Pancreas (tissue), 10 donors: ENCODE data around the gene FGF11. TPM values are rescaled to one million over a fixed set of nuclear protein-coding genes. Genes with fewer than 3 reads are reported as not detected.
"Not testable (repeated sequence)": the region's sequence is repeated elsewhere in the genome, so short reads cannot be mapped to it uniquely, and the experiment has no call there.

Experiments
- ATAC-seq, 4 donors: fragments of 200-7000 bp; cut with Tn5 transposase; one replicate each; pipeline versions ENCODE4 v1.8.0 to v1.9.1; 2020; ENCODE audit warnings: mild to moderate bottlenecking in 4 of 4, moderate library complexity in 4 of 4
- DNase-seq, 6 donors: peaks; one replicate each; pipeline ENCODE4 v3.0.0-alpha.2; 2020
- FAIRE-seq: peaks from 2 replicates; lab custom pipeline; 2012; peaks lifted over from hg19 to GRCh38; lab: Jason Lieb, UNC
- H3K27ac ChIP-seq, 4 donors: fragments of 200-600 bp; sonication (generic); 1 replicate in 3 of 4; 2 replicates in 1 of 4; pipeline versions ENCODE4 v1.5.0 to v1.8.0; 2020
- H3K27me3 ChIP-seq, 4 donors: fragments of 200-600 bp; one replicate each; pipeline ENCODE4 v1.8.0; 2021
- H3K36me3 ChIP-seq, 3 donors: fragments of 200-600 bp; sonication (generic) in 1 of 3; one replicate each; pipeline versions ENCODE4 v1.5.0 to v1.8.0; 2020 to 2021
- H3K4me1 ChIP-seq, 3 donors: fragments of 200-600 bp; one replicate each; pipeline ENCODE4 v1.8.0; 2021
- H3K4me3 ChIP-seq, 4 donors: fragments of 200-600 bp; sonication (generic) in 2 of 4; one replicate each; pipeline versions ENCODE4 v1.5.0 to v1.8.0; 2020 to 2021
- H3K9me3 ChIP-seq, 4 donors: fragments of 200-600 bp; one replicate each; pipeline ENCODE4 v1.8.0; 2021
- WGBS, 2 donors: extraction: QIAGEN DNeasy Blood & Tissue Kit; methylation state at CpG; one replicate each; pipeline ENCODE4 v1.1.7; 2013; 5-methylcytosine and 5-hydroxymethylcytosine counted together
- intact Hi-C, 3 donors: fragments of 100-400 bp; cut with DNase I; formaldehyde crosslinking; loops; one replicate each; pipeline versions ENCODE4 v1.11.1 to v1.14.2; 2022
- polyA plus RNA-seq, 2 donors: library from polyadenylated mRNA; stranded (reverse); fragments of 200-250 nt; gene quantifications; one replicate each; pipeline ENCODE4 v1.2.3, GENCODE V29; 2013
- total RNA-seq, 6 donors: library from RNA; stranded (reverse); fragmentation: NEBNext Ultra II Directional in 4 of 6; extraction: Animal tissue kit (Norgen Biotek cat#: 25700) in 4 of 6; gene quantifications; one replicate each; pipeline versions ENCODE4 v1.2.1 to v1.2.4, GENCODE V29; 2021 to 2023
- TF ChIP-seq, protein P1 (sequence below), 4 donors: fragments of 200-600 bp; sonication (generic) in 3 of 4; IDR thresholded peaks; one replicate each; pipeline versions ENCODE4 v1.5.0 to v1.8.0; 2021; ENCODE audit warnings: antibody characterized with exemption in 4 of 4
- donor health status: healthy with polysubstance abuse.
- donor health status: DM: no; HTN: no; CAD: no; lungs with moderate emphysema.
- donor health status: DM: no; HTN: no; CAD: no.
- donor health status: control.
- donor health status: control.
- donor health status: Bipolar disorder and iron deficiency.
- donor health status: DM: yes; HTN: yes; CAD: no.
- donor health status: DM: no; HTN: no; CAD: no.
- donor health status: DM: no; HTN: no; CAD: no.
- donor health status: DM: yes; HTN: yes; CAD: no.

FGF11 gene
- total and polyA plus RNA-seq, 8 donors = 0.09 to 1.1 (median 0.43) TPM

DNA sequence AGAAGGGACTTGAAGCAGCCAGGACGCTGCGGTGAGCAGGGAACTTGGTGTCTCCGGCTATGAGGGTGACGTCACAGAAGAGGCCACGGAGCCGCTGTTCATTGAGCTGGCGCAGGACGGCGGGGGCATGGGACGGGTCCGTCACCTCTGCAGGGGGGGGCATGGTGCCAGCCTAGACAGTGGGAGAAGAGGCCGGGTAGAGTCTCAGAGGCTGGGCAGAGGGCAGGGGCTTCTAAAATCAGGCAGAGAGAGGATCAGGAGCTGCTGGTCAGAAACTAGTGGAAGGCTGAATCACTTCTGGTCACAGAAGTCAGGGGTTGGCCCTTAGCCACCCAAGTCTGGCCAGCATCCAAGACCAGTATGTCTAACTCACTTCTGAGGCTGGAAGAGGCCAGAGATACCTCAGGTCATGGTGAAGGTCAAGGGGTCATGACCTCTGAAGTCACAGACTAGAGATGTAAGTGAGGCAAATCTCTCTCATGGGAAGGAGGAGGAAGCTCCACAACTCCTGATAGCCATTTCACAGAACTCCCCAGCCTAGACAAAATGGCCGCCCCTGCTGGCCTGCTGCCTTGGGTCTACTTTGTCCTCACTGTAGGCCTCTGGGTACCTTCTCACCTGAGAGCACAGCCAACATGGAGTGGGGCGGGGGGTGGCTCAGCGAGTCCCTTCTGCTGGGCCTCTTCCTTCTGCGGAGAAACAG, 27.5 kb downstream of the FGF11 start:
- Histone ChIP-seq H3K4me1 (peaks cover 19 to 24% (median 22%) of the 10 kb centered on the region in 3 donors), H3K9me3 (no peaks in the 10 kb centered on the region), H3K4me3 (no peak overlapping the region), H3K36me3 (peaks cover 0 to 25% (median 5%) of the 10 kb centered on the region in 3 donors), H3K27ac (peak overlapping the region in 3 of 4 donors; percentile 3 to 47 (median 30)), H3K27me3 (no peaks in the 10 kb centered on the region)
- no peak for FAIRE-seq
- ATAC-seq = peak in 2 of 4 donors; percentile 10 to 46
- peak in 3 of 6 donors; percentile 67 to 72 (median 70) for DNase-seq
- TF ChIP-seq, protein P1, sequence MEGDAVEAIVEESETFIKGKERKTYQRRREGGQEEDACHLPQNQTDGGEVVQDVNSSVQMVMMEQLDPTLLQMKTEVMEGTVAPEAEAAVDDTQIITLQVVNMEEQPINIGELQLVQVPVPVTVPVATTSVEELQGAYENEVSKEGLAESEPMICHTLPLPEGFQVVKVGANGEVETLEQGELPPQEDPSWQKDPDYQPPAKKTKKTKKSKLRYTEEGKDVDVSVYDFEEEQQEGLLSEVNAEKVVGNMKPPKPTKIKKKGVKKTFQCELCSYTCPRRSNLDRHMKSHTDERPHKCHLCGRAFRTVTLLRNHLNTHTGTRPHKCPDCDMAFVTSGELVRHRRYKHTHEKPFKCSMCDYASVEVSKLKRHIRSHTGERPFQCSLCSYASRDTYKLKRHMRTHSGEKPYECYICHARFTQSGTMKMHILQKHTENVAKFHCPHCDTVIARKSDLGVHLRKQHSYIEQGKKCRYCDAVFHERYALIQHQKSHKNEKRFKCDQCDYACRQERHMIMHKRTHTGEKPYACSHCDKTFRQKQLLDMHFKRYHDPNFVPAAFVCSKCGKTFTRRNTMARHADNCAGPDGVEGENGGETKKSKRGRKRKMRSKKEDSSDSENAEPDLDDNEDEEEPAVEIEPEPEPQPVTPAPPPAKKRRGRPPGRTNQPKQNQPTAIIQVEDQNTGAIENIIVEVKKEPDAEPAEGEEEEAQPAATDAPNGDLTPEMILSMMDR (IDR thresholded peaks at IDR 0.05) = no peak
- intact Hi-C loops = no loop called here
- WGBS, 2 donors = 84% methylated on average over 16 of the region's 16 CpGs

DNA sequence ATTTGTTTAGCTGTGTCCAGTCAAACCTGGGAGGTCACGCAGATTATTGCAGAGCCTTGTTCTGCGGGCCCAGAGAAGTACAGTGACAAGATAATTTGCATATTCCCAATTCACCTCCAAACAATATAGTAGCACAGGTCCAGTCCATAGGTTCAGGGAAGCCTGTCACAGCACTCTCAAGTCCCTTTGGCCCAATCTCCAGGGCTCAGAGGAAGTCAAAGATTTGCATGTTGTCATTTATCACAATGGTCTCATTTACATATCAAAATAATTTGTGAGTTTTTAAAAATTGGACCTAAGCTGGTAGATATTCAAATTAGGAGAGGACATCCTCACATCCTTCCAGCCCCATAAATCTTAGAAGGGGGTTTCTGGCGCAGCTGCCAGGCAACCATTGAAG, 28.2 kb downstream of the FGF11 start:
- intact Hi-C loops = no loop called here
- no peaks in the 10 kb centered on the region for H3K9me3 ChIP-seq
- peaks cover 0 to 19% (median 2%) of the 10 kb centered on the region in 3 donors for H3K36me3 ChIP-seq
- peak overlapping the region in 3 of 4 donors; percentile 3 to 47 (median 30) for H3K27ac ChIP-seq
- FAIRE-seq (no peak), DNase-seq (peak in 1 of 6 donors; percentile 31), ATAC-seq (no peak)
- no peaks in the 10 kb centered on the region for H3K27me3 ChIP-seq
- no peak overlapping the region for H3K4me3 ChIP-seq
- 80 to 82% methylated on average over 3 of the region's 3 CpGs for WGBS, 2 donors
- TF ChIP-seq, protein P1 (IDR thresholded peaks at IDR 0.05) = no peak
- H3K4me1 ChIP-seq = peaks cover 19 to 26% (median 23%) of the 10 kb centered on the region in 3 donors

DNA sequence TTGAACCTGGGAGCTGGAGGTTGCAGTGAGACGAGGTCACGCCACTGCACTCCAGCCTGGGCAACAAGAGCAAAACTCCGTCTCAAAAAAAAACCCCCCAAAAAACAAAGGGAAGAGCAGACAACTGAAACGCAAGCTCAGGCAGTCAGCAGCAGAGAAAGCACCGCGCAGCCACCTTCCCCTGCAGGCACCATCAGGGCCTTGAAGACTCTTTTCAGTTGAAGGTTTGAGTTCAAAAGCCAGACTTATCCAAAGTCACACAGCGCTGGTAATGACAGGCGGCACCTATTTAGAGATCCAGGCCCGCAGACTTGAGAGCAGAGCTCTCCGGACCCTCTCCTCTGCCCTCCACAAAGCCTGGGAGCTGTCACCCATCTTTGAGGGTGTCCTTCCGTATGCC, 29.0 kb downstream of the FGF11 start:
- no peak for ATAC-seq
- no peaks in the 10 kb centered on the region for H3K9me3 ChIP-seq
- H3K27me3 ChIP-seq = no peaks in the 10 kb centered on the region
- intact Hi-C loops = no loop called here
- no peak for FAIRE-seq
- H3K27ac ChIP-seq = no peak overlapping the region
- H3K4me3 ChIP-seq = no peak overlapping the region
- 90 to 96% methylated on average over 11 of the region's 11 CpGs for WGBS, 2 donors
- H3K36me3 ChIP-seq = peaks cover 0 to 13% (median 0%) of the 10 kb centered on the region in 3 donors
- peaks cover 19 to 26% (median 23%) of the 10 kb centered on the region in 3 donors for H3K4me1 ChIP-seq
- DNase-seq = no peak
- TF ChIP-seq, protein P1 (IDR thresholded peaks at IDR 0.05) = no peak

GRCh38 chr17:7468804-7469389, 29.6 kb downstream of the FGF11 start:
- Histone ChIP-seq H3K36me3 (peaks cover 0 to 7% (median 0%) of the 10 kb centered on the region in 3 donors), H3K27me3 (no peaks in the 10 kb centered on the region), H3K27ac (no peak overlapping the region), H3K4me1 (peaks cover 19 to 26% (median 23%) of the 10 kb centered on the region in 3 donors), H3K4me3 (no peak overlapping the region), H3K9me3 (no peaks in the 10 kb centered on the region)
- no peak for ATAC-seq
- intact Hi-C loops = no loop called here
- no peak for DNase-seq
- TF ChIP-seq, protein P1 (IDR thresholded peaks at IDR 0.05) = no peak
- WGBS, 2 donors = 76 to 77% methylated on average over 12 of the region's 12 CpGs
- no peak for FAIRE-seq

- H3K36me3 ChIP-seq, H3K27me3 ChIP-seq, FAIRE-seq, intact Hi-C loops, H3K4me3 ChIP-seq, ATAC-seq, H3K9me3 ChIP-seq, DNase-seq: not testable (repeated sequence)
- 96 to 97% methylated on average over 12 of the region's 12 CpGs for WGBS, 2 donors
- Histone ChIP-seq H3K27ac (peak overlapping the region in 3 of 4 donors; percentile 20 to 85 (median 82)), H3K4me1 (peaks cover 19 to 26% (median 23%) of the 10 kb centered on the region in 3 donors)
Measured at GRCh38 chr17:7469843-7470242, 30.5 kb downstream of the FGF11 start.

- H3K27me3 ChIP-seq, H3K4me3 ChIP-seq, H3K36me3 ChIP-seq, H3K9me3 ChIP-seq, intact Hi-C loops, FAIRE-seq: not testable (repeated sequence)
- peak in 4 of 6 donors; percentile 64 to 81 (median 72) for DNase-seq
- peak; percentile 84 to 93 (median 90) for ATAC-seq
- 35 to 41% methylated on average over 8 of the region's 8 CpGs for WGBS, 2 donors
- H3K4me1 ChIP-seq = peaks cover 19 to 29% (median 23%) of the 10 kb centered on the region in 3 donors
- peak overlapping the region; percentile 67 to 85 (median 76) for H3K27ac ChIP-seq
Measured at GRCh38 chr17:7470457-7470973, 31.2 kb downstream of the FGF11 start.
